GM19099 (cell line): ENCODE results near the gene RNF123.

Experiments
- POLR2A ChIP-seq: IDR thresholded peaks from 3 replicates; pipeline ENCODE4 v1.6.1; 2011; ENCODE audit warnings: low read depth; ENCODE audit not compliant: insufficient read length; ENCODE audit errors: extremely low read depth

The RNF123 gene

GRCh38 chr3:49689046-49689907 is at the start of gene RNF123, which contains the start of gene MST1:
RNF123 (plus strand) TSS chr3:49689557; CDS start chr3:49691166, 1,609 bp downstream.
MST1 (minus strand) TSS chr3:49689474; CDS start chr3:49688691, 783 bp downstream.
- TF ChIP-seq POLR2A, result peak; percentile 70

- no peak for TF ChIP-seq POLR2A
Observed at GRCh38 chr3:49641292-49641691, 48.1 kb upstream of the RNF123 start.

- TF ChIP-seq POLR2A, result no peak
Observed at GRCh38 chr3:49641921-49642707, 47.2 kb upstream of the RNF123 start.

GRCh38 chr3:49642708-49643145 is 46.6 kb upstream of the RNF123 start:
- TF ChIP-seq POLR2A, result no peak

- TF ChIP-seq POLR2A, result no peak
Observed at GRCh38 chr3:49644684-49645083, 44.7 kb upstream of the RNF123 start.

- no peak for TF ChIP-seq POLR2A
Observed at GRCh38 chr3:49646236-49646635, 43.1 kb upstream of the RNF123 start.

- TF ChIP-seq POLR2A, result no peak
Observed at GRCh38 chr3:49647741-49648140, 41.6 kb upstream of the RNF123 start.

- TF ChIP-seq POLR2A, result no peak
Observed at GRCh38 chr3:49648354-49649019, 40.9 kb upstream of the RNF123 start.

GRCh38 chr3:49649576-49649975 is 39.8 kb upstream of the RNF123 start:
- no peak for TF ChIP-seq POLR2A

- TF ChIP-seq POLR2A, result no peak
Observed at GRCh38 chr3:49650177-49650576, 39.2 kb upstream of the RNF123 start.

GRCh38 chr3:49650637-49651036 is 38.7 kb upstream of the RNF123 start:
- TF ChIP-seq POLR2A, result no peak

GRCh38 chr3:49652218-49652902 is 37.0 kb upstream of the RNF123 start:
- no peak for TF ChIP-seq POLR2A

GRCh38 chr3:49652903-49653415 is 36.4 kb upstream of the RNF123 start:
- TF ChIP-seq POLR2A, result no peak

- TF ChIP-seq POLR2A, result no peak
Observed at GRCh38 chr3:49653621-49654020, 35.7 kb upstream of the RNF123 start.
